ENCODE measurements around the gene RAPGEF2. TPM values are rescaled to one million over a fixed set of nuclear protein-coding genes. Genes with fewer than 3 reads are reported as not detected.
"Not testable (repeated sequence)": the region's sequence is repeated elsewhere in the genome, so short reads cannot be mapped to it uniquely, and the experiment has no call there.

Gene RAPGEF2
- total and polyA plus RNA-seq, 8 donors = 3.3 to 78.1 (median 37.2) TPM

DNA sequence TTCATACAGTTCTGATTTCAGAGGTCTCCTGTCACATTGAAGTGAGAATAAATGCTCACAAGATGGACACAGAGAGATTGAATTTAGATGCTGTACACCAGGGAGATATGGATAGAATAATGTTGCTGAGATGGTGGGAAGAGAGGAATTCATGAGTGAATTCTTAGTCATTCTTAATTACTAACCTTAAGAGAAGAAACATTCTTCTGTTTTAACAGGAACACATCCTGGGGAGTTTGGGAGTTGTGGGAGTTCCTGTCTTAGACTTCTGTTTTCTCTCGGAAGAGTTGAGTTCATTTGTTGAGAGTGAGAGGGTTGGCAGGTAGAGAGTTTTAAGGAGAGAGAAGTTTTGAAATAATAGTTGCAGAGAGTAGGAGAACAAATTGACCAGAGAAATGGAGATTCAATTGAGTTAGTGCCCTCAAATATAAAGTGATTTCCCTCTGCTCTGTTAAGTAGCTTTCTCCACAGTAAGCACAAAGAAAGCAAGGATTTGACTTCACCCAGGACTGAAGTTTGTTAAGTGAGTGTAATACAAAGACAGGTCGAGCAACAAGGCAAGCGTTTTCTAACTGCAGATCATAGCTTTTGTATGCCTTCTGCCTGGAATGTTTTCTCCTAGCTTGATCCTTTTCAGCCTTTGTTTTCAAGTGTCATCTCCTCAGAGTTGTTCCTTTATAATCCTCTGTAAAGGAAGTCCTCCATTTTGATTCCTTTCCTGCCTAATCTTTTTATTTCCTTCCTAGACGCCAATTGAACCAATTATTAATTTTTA lies 205.9 kb downstream of the RAPGEF2 start:
- Histone ChIP-seq H3K4me1 (peaks cover 0 to 25% (median 13%) of the 10 kb centered on the region in 4 donors), H3K27me3 (no peaks in the 10 kb centered on the region), H3K9me3 (no peaks in the 10 kb centered on the region), H3K27ac (no peak overlapping the region), H3K36me3 (peaks cover 0 to 14% (median 8%) of the 10 kb centered on the region in 4 donors), H3K4me3 (no peak overlapping the region)
- WGBS, 5 donors = 70 to 77% (median 75%) methylated on average over 4 of the region's 4 CpGs
- intact Hi-C loops (cut with DNase I; ENCODE audit: low total_unique reads) = no loop called here
- TF ChIP-seq POLR2A (IDR thresholded peaks at IDR 0.05) (no peak), POLR2AphosphoS5 (IDR thresholded peaks at IDR 0.05) (no peak), EP300 (IDR thresholded peaks at IDR 0.05) (no peak)
- TF ChIP-seq, protein P1, sequence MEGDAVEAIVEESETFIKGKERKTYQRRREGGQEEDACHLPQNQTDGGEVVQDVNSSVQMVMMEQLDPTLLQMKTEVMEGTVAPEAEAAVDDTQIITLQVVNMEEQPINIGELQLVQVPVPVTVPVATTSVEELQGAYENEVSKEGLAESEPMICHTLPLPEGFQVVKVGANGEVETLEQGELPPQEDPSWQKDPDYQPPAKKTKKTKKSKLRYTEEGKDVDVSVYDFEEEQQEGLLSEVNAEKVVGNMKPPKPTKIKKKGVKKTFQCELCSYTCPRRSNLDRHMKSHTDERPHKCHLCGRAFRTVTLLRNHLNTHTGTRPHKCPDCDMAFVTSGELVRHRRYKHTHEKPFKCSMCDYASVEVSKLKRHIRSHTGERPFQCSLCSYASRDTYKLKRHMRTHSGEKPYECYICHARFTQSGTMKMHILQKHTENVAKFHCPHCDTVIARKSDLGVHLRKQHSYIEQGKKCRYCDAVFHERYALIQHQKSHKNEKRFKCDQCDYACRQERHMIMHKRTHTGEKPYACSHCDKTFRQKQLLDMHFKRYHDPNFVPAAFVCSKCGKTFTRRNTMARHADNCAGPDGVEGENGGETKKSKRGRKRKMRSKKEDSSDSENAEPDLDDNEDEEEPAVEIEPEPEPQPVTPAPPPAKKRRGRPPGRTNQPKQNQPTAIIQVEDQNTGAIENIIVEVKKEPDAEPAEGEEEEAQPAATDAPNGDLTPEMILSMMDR (IDR thresholded peaks at IDR 0.05) = no peak
- no peak for DNase-seq

DNA sequence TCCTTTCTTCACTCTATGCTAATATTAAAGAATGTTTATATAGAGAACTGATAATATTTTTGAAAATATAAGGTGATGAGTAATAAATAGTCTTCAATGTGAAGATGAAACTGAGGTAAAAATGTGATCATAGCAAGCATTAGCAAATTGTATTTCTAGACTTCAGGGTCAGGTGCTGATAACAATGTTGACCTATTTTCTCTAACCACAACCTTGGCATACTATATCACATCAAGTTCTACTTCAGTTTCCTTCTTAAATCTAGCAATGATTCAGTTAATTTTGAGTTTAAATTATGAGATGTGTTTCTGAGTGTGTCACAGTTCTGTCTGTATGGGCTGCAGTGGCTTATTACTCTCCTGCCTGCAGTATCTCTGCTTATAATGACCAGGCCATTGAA lies 209.4 kb downstream of the RAPGEF2 start:
- intact Hi-C loops (cut with DNase I; ENCODE audit: low total_unique reads) = no loop called here
- no peak for TF ChIP-seq POLR2AphosphoS5 (IDR thresholded peaks at IDR 0.05)
- TF ChIP-seq POLR2A (IDR thresholded peaks at IDR 0.05) = no peak
- Histone ChIP-seq H3K27me3 (no peaks in the 10 kb centered on the region), H3K4me1 (peaks cover 0 to 25% (median 13%) of the 10 kb centered on the region in 4 donors), H3K27ac (no peak overlapping the region), H3K9me3 (no peaks in the 10 kb centered on the region), H3K4me3 (no peak overlapping the region), H3K36me3 (peaks cover 0 to 28% (median 24%) of the 10 kb centered on the region in 4 donors)
- DNase-seq = peak in 1 of 2 donors; percentile 26

DNA sequence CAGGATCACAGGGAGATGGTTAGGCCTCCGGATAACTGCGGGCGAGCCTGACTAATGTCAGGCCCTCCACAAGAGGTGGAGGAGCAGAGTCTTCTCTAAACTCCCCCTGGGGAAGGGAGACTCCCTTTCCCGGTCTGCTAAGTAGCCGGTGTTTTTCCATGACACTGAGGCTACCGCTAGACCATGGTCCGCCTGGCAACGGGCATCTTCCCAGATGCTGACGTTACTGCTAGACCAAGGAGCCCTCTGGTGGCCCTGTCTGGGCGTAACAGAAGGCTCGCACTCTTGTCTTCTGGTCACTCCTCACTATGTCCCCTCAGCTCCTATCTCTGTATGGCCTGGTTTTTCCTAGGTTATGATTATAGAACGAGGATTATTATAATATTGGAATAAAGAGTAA lies 213.0 kb downstream of the RAPGEF2 start:
- intact Hi-C loops (cut with DNase I; ENCODE audit: low total_unique reads) = not testable (repeated sequence)

DNA sequence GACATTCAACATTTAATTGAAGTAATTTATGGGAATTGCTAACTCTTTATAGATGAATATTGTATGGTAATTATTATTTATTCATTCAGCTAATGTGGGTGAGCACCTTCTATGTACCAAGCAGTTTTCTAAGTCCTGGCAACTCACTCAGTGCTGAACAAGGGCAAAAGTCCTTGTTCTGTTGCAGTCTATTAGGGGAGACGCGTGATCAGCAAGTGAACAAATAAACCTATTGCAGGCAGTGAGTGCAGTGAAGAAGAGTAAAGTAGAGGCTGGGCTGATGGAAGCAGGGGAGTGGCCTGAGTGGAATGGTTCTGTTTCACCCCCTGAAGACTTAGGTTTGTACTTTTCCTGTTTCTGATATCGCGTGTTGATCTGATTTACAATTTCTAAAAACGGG lies 214.3 kb downstream of the RAPGEF2 start:
- no peaks in the 10 kb centered on the region for H3K27me3 ChIP-seq
- TF ChIP-seq POLR2A (IDR thresholded peaks at IDR 0.05) (no peak), POLR2AphosphoS5 (IDR thresholded peaks at IDR 0.05) (no peak), EP300 (IDR thresholded peaks at IDR 0.05) (no peak)
- TF ChIP-seq, protein P1 (IDR thresholded peaks at IDR 0.05) = no peak
- no peak for DNase-seq
- 92 to 97% (median 95%) methylated on average over 5 of the region's 5 CpGs for WGBS, 5 donors
- H3K4me1 ChIP-seq = peaks cover 0 to 4% (median 2%) of the 10 kb centered on the region in 4 donors
- H3K27ac ChIP-seq = no peak overlapping the region
- H3K36me3 ChIP-seq = peaks cover 0 to 39% (median 30%) of the 10 kb centered on the region in 4 donors
- intact Hi-C loops (cut with DNase I; ENCODE audit: low total_unique reads) = no loop called here
- no peak overlapping the region for H3K4me3 ChIP-seq
- no peaks in the 10 kb centered on the region for H3K9me3 ChIP-seq

More for the DNA sequence above, 213.0 kb downstream of the RAPGEF2 start:
- H3K27me3 ChIP-seq, DNase-seq, H3K4me3 ChIP-seq, H3K9me3 ChIP-seq, H3K27ac ChIP-seq: not testable (repeated sequence)
- WGBS, 5 donors = 89 to 94% (median 93%) methylated on average over 12 of the region's 12 CpGs
- Histone ChIP-seq H3K36me3 (peaks cover 0 to 33% (median 27%) of the 10 kb centered on the region in 4 donors), H3K4me1 (peaks cover 0 to 17% (median 10%) of the 10 kb centered on the region in 4 donors)

DNA sequence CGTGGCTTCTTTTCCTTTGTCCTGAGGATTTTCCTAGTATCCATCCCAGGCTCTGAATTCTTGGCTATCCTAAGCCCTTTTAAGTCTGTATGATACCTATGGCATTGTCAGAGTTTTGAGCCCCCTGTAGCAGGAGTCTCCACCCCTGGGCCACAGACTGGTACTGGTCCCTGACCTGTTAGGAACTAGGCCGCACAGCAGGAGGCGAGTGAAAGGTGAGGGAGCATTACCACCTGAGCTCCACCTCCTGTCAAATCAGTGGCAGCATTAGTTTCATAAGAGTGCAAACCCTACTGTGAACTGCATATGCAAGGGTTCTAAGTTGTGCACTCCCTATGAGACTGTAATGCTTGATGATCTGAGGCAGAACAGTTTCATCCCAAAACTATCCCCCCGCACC lies 216.1 kb downstream of the RAPGEF2 start:
- DNase-seq = no peak
- WGBS, 5 donors = 93 to 99% (median 96%) methylated on average over 4 of the region's 4 CpGs
- Histone ChIP-seq H3K27me3 (no peaks in the 10 kb centered on the region), H3K9me3 (no peaks in the 10 kb centered on the region), H3K27ac (no peak overlapping the region), H3K36me3 (peaks cover 11 to 57% (median 48%) of the 10 kb centered on the region in 4 donors), H3K4me3 (no peak overlapping the region), H3K4me1 (no peaks in the 10 kb centered on the region)
- intact Hi-C loops (cut with DNase I; ENCODE audit: low total_unique reads) = no loop called here
- TF ChIP-seq POLR2A (IDR thresholded peaks at IDR 0.05) (no peak), POLR2AphosphoS5 (IDR thresholded peaks at IDR 0.05) (no peak), EP300 (IDR thresholded peaks at IDR 0.05) (no peak)
- TF ChIP-seq, protein P1 (IDR thresholded peaks at IDR 0.05) = no peak

All from stomach (tissue), 9 donors.